TTC549 (cell line): ENCODE results near the gene DLGAP4.

Experiments used
- FAIRE-seq: peaks from 2 replicates; lab custom pipeline; 2012; peaks lifted over from hg19 to GRCh38; lab: Jason Lieb, UNC

Gene DLGAP4

DNA sequence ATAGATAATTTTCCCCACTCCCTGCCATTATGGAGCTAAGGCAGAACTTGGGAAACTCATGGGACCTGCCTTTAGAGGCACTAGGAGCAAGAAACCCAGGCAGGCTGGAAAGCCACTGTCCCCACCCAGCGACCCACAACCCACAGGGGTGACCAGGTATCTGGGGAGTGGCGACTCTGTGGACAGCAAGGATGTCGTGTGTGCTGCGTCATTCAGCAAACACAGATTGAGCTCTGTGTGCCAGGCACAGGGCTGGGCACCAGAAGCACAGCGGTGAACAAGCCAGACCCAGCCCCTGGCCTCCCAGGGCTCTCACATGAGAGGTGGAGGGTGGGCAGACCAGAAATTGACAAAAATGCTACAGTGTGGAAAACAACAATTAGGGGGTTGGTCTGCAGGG is 27.7 kb downstream of the DLGAP4 start:
- FAIRE-seq: no peak

DNA sequence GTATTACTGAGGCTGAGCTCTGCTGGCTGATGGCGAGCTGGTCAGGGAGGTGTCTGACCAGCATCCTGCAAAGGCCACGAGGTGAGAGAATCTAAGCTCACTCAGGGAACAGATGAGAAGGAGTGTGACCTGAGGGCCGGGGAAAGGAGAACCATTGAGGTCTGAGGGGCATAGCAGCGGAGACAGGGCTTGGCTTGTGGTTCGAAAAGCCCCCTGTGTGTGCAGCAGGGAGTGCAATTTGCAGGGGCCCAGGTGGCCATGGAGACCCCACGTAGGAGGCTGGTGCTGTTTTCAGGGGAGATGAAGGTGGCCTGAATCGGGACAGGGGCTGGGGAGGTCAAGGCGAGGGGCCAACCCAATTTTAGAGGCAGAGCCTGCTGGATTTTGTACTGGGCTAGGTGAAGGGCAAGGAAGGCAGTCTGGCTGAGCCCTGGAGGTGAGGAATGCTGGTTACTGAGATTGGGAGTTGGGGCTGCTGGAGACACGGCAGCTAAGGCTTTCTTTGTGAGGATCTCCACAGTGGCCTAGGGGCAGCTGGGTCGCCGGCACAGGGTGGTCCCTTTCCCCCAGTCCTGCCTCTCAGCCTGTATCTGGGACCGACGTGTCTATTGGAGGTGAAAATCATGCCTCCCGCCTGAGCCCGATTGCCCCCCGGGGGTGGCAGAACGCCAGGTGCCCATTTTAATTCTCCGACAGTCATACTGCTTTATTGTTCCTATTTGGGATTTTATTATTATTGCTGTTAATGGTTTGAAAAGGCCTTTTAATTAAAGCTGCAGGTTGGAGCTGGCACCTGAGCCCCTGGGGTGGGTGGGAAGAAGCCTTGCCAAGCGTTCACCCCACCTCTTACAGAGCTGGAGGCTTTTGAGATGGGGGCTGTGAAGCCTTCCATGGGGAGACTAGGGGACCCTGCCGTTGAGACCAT is 28.4 kb downstream of the DLGAP4 start:
- no peak for FAIRE-seq

DNA sequence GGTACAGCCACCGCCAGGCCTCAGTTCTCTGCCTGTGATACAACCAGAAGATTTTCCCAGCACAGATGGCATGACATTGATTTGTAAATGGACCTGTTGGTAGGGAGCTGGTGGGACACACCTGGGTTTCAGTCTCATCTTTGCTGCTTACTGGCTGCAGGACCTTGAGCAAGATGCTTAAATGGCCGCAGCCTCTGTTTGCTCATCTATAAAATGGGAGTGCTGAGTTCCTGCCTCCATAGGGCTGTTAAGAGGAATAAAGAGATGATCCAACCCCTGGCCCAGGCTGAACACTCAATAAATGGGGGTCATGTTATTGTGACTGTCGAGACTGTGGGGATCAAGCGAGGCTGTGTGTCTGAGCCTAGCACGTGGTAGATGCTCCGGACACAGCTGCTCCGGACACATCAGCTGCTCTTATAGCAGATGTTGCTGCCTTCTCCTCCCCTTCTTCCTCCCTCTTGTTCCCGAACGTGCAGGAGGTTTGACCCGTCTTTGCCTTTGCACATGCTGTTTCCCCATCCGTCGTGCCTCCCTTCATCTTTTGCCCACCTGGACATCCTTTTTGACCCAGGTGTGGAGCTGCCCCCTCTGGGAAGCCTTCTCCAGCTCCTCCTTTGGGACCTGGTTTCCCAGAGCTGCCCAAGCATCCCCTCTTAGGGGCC is 29.2 kb downstream of the DLGAP4 start:
- no peak for FAIRE-seq

DNA sequence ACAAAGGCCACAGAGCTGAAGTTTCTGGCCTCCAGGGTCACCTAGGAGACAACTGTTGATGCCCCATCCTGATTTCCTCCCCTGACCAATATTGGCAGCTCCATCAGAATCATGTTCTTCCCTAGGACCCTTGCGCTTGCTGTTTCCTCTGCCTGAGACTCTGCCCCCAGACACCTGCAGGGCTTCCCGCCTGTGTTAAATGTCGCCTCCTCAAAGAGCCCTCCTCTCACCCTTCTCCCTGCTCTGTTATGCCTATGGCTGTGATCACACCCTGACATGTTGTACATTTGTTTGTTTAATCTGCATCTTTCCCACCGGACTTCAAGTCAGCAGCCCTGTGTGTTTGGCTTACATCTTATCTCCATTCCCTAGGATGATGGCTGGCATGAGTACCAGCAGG is 30.1 kb downstream of the DLGAP4 start:
- FAIRE-seq: no peak

DNA sequence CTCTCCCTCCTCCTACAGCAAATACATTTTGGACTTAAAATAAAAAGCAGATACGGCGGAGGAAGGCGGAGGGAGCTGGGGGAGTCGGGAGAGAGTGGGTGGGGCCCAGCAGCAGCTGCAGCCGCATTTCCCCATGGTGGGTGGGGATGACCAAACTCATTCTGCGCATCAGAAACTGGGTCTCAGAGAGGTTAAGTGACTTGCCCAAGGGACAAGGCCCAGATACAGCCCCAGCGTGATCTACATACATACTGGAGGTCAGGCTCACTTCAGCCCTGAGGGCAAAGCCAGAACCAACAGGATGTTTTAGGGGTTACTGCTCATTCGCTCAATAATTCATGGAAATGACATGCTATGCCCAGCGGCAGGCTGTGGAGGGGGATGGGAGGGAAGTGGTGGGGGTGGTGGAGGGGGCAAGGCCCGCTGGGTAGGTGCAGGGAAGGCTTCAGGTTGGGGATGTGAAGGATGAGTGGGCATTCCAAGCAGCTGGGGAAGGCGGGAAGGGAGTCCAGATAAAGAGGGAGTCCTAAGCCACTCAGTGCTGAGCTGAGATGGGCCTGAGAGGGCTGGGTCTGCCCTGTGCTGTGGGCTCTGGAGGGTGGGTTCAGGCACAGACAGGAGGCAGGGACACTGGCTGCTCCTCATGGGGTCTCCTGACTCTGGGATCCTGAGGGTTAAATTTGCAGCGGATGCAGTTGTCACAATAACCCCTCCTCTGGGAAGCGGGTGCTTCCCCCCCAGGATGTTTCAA is 31.0 kb downstream of the DLGAP4 start:
- no peak for FAIRE-seq

DNA sequence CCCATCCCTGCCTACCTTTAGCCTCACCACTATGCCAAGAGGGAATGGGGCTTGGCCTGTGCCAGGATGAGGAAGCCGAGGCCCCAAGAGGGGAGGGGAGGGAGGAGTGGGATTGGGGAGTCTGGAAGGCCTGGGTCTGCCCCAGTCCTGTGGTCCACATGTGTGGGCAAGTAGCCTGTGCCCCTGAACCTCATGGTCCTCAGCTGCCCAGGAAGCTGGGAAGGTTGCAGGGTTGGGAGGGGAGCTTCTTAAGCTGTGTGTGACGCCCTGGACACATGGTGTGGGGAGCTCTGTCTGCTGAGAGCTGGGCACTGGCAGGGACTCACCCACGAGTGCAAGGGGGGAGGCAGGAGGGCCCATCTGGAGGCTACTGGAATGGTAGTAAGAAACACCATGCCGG is 31.7 kb downstream of the DLGAP4 start:
- no peak for FAIRE-seq

DNA sequence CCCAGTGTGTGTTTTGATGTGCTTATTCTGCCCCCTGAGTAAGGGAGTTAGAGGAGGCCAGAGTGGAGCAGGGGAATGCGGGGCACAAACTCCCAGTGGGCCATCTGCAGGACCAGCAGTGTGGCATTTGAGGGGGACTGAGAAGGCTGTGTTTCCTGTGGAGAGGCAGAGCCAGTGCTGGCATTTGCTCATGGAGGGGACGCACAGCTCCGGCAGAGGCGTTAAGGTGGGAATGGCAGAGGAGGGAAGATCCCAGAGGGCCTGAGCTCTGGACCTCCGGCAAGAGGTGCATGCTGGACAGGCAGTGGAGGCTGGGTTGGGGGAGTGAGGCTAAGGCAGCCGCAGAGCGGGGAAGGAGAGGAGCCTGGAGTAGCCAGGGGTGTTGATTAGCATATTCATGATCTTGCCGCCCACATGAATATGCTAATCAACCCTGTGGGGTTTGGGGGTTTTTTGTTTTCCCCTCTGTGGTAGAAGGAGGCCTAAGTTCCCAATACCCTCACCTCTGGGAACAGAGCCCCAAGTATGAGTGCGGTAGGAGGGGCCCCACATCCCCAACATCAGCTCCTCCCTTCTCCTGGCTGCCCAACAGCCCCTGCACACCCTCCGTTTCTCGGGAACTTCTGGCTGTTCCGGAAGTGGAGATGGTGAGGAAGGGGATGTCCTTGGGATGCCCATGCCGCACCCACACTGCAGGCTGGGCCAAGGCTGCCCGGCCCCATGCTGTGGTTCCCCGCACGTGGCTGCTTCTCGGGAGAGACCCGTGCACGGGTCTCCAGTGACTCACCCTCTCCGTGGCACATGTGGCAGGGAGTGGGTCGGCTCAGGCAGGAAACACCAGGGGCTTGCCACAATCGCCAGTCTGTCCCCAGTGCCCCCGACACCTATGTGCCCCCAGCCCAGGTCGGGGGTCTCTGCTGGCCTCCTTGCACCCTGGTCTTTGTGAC is 33.8 kb downstream of the DLGAP4 start:
- no peak for FAIRE-seq

DNA sequence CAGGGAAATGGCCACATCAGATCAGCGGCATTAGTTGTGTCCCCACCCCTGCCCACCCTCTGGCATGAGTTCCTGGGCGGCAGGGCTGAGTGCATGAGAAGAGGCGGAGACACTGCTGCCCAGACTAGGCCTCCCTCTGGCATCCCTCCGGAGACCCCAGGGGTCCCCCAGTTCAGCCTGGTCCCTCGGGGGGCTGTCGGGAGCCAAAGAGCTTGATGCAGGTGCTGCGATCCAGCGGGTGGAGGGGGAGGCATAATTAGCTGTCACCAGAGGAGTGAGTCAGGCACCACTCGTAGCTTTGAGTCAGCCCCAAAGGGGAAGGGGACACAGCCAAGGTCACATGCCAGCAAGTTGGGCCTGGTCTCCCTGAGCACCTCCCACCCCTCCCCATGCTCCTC is 34.5 kb downstream of the DLGAP4 start:
- FAIRE-seq: no peak

DNA sequence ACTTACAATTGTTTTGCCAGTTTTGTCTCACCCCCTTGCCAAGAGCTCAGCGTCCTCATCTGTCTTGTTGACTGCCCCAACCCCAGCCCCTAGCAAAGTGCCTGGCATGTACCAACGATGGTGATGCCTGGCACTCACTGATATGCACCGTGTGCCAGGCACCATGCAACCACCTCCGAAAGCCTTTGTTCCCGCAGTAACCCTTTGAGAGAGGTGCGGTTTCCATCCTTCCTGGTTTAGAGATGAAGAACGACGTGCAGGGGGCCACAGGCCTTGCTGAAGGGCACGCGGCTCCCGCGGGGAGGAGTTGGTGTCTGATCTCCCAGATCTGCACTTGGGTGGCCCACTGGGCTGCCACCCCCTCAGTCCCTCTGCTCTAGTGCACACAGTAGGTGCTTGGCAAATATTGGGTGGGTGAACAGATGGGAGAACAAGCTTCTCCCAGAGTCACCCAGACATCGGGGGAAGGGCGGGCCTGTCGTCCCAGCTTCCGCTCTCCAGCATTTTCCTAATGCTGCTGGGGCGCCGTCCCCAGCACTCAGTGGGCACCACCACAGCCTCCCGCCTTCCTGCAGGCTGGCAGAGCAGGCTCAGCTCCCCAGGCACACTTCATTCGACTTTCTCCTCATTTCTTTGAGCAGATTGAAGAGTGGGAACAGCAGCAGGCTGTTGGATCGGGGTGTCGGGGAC is 35.3 kb downstream of the DLGAP4 start:
- no peak for FAIRE-seq

DNA sequence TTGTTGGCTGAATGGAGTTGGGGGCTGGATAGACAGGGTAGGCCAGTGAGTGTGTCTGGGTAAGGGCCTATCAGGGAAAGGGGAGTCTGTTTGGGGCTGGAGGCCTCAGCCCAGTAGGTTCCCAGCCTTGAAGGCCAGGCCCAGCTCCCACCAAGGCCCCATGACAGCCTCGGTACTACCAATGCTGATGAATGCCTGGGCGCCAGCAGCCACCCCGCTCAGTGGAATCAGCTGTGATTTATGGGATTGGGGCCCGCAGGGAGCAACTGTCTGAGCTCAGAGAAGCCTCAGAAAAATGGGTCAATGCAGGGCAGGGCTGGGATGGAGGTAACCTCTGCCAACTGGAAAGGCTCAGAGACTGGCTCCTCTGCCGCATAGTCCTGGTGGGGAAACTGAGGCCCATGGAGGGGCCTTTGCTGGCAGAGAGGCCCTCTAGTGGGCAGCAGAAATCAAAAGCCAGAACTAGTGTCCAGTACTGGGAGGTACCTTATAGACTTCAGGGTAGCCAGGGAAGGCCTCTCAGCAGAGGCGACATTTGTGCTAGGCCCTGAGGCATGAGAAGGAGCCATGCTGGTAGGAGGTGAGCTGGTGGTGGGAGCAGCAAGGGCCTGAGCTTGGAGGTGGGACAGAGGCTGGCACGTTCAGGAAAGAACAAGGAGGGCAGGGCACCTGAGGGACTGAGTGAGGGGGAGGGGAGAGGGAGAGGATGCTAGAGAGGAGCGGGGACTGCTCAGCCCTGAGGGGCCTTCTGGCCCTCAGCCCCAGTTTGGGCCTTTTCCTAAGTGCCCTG is 36.4 kb downstream of the DLGAP4 start:
- no peak for FAIRE-seq

DNA sequence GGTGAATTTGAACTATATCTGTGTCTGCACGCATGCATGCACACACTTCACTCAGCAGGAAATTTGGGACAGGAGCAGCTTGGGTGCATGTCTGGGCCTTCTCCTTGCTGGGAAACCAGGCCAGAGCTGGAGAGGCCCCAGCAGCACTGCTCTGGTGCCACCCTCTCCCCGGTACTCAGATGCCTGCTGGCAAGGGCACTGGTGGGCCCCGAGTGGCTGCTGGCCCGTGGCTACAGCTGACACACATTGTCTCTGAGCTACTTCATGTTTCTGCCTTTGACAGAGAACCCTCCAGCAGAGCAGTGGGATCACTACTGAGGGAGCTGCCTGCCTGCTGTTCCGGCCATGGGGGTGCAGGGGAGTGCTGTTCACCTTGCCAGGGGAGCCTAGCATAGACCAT is 37.5 kb downstream of the DLGAP4 start:
- FAIRE-seq: no peak

DNA sequence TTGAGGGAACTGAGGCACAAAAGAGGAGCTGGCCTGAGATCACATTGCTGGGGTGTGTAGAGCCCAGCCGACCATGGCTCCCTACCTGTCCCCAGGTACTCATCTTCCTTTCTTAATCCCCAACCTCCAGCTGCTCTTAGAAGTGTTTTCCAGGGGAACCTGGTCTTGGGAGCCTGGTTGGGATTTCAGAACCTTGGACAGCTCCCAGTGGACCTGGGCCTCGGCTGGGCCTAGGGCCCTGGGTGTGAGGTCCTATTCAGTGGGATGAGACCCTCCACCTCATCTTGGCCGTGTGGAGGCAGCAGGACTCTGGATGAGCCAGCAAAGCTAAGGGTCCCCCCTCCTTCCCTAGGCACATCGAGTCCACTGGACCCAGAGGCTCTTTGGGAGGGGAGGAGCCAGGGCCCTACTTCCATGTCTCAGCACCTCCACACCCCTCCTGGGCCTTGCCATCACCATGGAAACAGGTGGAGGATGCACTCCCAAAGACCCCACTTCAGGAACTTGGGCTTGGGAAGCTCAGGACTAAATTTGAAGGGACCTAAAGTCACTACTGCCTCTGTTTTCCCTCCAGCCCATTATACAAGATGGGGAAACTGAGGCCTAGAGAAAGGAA is 38.5 kb downstream of the DLGAP4 start:
- FAIRE-seq: no peak

DNA sequence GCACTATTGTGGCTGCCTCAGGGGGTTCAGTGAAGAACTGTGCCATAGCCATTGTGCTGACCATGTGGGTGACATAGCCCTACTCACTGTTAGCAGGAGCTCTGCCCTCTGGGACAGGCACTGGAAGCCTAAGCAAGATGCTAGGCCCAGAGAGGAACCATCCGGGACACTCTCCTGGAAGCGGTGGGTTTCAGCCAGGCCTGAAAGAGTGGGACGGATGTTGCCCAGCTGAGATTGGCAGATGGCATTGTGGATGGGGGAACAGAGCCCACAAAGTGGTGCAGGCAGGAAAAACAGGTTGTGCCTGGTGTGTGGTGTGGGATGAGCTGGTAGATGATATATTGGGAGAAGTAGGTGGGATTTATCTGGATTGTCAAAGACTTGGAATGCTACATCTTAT is 40.1 kb downstream of the DLGAP4 start:
- no peak for FAIRE-seq

DNA sequence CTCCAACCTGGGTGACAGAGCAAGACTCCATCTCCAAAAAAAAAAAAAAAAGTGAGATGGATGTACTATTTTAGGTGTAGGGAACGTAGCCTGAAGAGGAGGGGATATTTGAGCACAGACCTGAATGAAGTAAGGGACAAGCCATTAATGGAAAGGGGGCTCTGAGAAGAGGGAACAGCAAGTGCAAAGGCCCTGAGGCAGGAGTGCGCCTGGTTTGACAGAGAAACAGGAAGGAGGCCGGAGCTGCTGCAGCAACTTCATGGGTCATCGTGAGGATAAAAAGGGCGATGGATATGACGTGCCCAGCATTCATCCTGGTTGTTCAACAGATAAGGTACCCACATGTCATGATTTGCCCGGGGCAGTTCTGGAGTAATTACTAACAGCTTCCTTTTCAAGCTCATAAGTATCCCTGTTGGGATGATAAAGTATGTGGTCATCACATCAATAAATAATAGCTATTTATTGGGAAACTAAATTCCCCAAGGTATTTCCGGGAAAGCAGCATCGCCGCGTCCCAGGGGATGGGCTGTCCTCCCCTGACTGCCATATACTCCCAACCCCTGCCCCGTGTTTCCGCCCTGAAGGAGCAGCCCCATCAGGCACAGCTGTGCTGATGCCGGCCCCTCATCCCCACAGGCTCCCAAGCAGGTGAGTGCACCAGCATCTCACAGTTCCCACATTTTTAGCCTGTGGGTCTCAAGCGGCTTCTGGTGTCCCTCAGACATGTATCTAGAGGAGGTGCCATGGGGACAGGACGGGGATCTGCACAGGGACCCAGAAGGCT is 43.4 kb downstream of the DLGAP4 start:
- no peak for FAIRE-seq

DNA sequence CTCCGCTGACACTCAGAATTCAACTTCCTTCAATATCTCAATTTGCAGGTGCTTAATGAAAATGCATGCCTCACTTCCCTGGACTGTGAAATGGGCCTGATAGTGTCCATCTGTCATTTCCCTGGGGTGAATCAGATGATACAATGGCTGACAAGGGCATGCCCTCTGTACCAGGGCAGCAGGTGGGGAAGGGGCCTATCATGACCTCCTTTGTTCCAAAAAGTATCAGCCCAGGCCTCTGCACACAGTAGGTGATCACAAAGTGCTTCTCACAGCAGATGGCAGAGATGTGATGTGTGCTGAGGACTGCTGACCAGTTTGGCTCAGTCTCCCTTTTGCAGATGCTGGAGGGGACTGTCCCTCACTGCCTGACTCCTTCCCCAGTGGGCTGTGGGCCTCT is 44.3 kb downstream of the DLGAP4 start:
- FAIRE-seq: no peak

DNA sequence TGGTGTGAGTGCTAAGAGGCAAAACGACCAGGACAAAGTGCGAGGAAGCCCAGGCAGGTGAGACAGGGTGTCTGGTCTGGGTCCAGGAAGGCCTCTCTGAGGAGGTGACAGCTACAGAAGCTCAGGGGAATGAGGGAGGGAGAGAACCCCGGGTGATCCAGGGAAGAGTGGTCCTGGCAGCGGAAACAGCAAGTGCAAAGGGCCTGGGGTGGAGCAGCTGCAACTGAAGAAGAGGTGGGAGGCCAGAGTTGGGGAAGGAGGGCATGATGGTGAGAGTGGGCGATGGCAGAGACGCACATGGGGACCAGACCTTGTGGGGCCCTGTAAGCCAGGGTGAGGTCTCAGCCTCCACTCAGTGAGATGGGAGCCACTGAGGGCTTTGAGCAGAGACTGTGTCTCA is 45.8 kb downstream of the DLGAP4 start:
- no peak for FAIRE-seq

DNA sequence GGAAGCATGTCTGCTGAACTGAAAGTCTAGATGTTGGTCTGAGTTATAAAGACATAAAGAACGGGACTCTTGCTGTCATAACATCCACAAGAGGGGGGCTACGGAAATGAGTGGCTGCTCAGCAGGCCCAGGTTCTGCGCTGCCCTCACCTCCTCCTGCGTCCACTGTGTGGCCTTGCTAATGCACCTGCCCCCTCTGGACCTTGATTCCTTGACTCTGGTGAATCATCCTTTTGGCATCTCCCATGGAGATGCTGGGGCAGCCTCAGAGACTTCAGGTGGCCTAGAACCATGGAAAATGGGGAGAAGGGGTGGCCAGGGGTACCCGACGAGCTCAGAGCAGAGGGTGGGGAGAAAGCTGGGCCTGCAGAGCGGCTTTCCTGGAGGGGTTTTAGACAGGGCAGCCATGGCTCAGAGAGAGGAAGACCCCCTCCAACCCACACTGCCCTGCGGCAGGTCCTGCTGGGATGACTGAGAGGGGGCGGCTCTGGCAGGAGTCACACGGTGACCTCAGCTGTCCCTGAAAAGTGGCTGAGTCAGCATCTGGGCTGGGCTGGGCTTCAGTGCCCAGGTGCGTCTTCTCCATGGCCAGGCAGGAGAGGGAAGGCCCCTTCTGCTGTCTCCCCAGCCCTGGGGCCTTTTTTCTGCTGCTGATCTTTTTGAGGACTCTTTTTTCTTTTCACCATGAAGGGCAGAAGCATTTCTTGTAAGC is 46.9 kb downstream of the DLGAP4 start:
- no peak for FAIRE-seq

DNA sequence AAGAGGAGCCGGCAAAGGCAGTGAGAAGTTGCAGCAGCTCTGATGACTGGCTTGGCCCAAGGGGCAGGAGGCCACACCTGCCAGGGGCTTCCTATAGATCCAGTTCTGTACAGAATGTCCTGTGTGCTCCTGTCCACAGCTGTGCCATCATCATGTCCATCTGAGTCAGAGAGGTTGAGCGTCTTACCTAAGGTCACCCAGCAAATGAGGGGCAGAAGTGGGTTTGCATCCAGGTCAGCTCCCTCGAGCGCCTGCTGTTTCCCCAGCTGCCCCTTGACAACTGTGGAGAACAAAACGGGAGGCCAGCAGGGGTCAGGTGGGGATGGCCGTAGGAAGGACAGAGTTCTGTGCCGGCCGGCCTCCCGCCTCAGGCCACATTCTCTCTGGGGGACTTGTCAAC is 47.6 kb downstream of the DLGAP4 start:
- no peak for FAIRE-seq
